Measurements from ENCODE around the gene POLR1E. TPM values are rescaled to one million over a fixed set of nuclear protein-coding genes. Genes with fewer than 3 reads are reported as not detected.
A peak's percentile ranks its signal among the peaks of the same experiment; 100 is the strongest.

The POLR1E gene
- total RNA-seq, 1 experiment from 2014 or later: 31.4 TPM

- no peak for ATAC-seq
- peak overlapping the region; percentile 88; the same call in 1 of the 2 replicates for H3K27ac Mint-ChIP-seq
- H3K27me3 Mint-ChIP-seq (ENCODE audit: low read depth): no peaks in the 10 kb centered on the region
- peaks cover 20% of the 10 kb centered on the region for H3K4me1 Mint-ChIP-seq
- ChIA-PET CTCF (interaction anchor here (1.4 to 1.5 kb wide), 2 partner anchors 25 to 107 kb away, joined by 4 to 5 read pairs; no protein-coding TSS in a partner anchor), POLR2A (interaction anchor here (1.3 kb wide), 1 partner anchor 24 kb away, joined by 3 read pairs; no protein-coding TSS in a partner anchor)
- H3K4me3 Mint-ChIP-seq: peak overlapping the region; percentile 93
- TF ChIP-seq E2F1 (CRISPR knock-in tag; IDR thresholded peaks at IDR 0.05): no peak
- no peak for TF ChIP-seq GTF2I (CRISPR knock-in tag; conservative IDR thresholded peaks at IDR 0.05)
- TF ChIP-seq E2F5 (CRISPR knock-in tag; IDR thresholded peaks at IDR 0.05): no peak
- TF ChIP-seq CBFB (CRISPR knock-in tag; IDR thresholded peaks at IDR 0.05; ENCODE audit: low read depth): no peak
- no peak for TF ChIP-seq ATF6 (CRISPR knock-in tag; IDR thresholded peaks at IDR 0.05)
- TF ChIP-seq FOXP4 (CRISPR knock-in tag; IDR thresholded peaks at IDR 0.05): no peak
- no peak for TF ChIP-seq PREB (CRISPR knock-in tag; IDR thresholded peaks at IDR 0.05; ENCODE audit: borderline replicate concordance)
- TF ChIP-seq PRRX2 (CRISPR knock-in tag; IDR thresholded peaks at IDR 0.05): no peak
- H3K9me3 Mint-ChIP-seq: no peaks in the 10 kb centered on the region
- no peak for DNase-seq (ENCODE audit: low spot score)
- peaks cover 25% of the 10 kb centered on the region for H3K36me3 Mint-ChIP-seq
These were observed 1.1 kb downstream of the POLR1E start for GRCh38 chr9:37486616-37487548.

- DNase-seq (ENCODE audit: low spot score): no peak
- no peak overlapping the region for H3K4me3 Mint-ChIP-seq
- H3K36me3 Mint-ChIP-seq: peaks cover 67% of the 10 kb centered on the region
- no peak overlapping the region for H3K27ac Mint-ChIP-seq
- H3K27me3 Mint-ChIP-seq (ENCODE audit: low read depth): no peaks in the 10 kb centered on the region
- H3K4me1 Mint-ChIP-seq: peaks cover 4% of the 10 kb centered on the region
- no peaks in the 10 kb centered on the region for H3K9me3 Mint-ChIP-seq
- ChIA-PET CTCF (no interaction called here), POLR2A (no interaction called here)
- ATAC-seq: no peak
- TF ChIP-seq PRDM15 (CRISPR knock-in tag; IDR thresholded peaks at IDR 0.05) (no peak), E2F4 (CRISPR knock-in tag; IDR thresholded peaks at IDR 0.05; ENCODE audit: borderline replicate concordance, low read depth) (no peak), ATF6 (CRISPR knock-in tag; IDR thresholded peaks at IDR 0.05) (no peak), ZNF671 (CRISPR knock-in tag; IDR thresholded peaks at IDR 0.05) (no peak), IRF1 (CRISPR knock-in tag; IDR thresholded peaks at IDR 0.05) (no peak), STAT6 (CRISPR knock-in tag; conservative IDR thresholded peaks at IDR 0.05; ENCODE audit: low read depth) (no peak)
These were observed 6.2 kb downstream of the POLR1E start for GRCh38 chr9:37491939-37492338.

Data from WTC11 (cell line).